H1 (cell line): ENCODE measurements around the gene BAIAP2L2. TPM values are rescaled to one million over a fixed set of nuclear protein-coding genes. Genes with fewer than 3 reads are reported as not detected.

Experiments used
- TEAD4 ChIP-seq: IDR thresholded peaks from 2 replicates; pipeline ENCODE4 v1.6.1; 2012; ENCODE audit warnings: low read depth, low read length, inconsistent platforms, mixed read lengths
- polyA plus RNA-seq, 7 experiments: library from polyadenylated mRNA; depleted of rRNA in 3 of 7; stranded (reverse) in 5 of 7; unstranded in 2 of 7; fragments of >200 nt in 5 of 7; fragments of 200-250 nt in 2 of 7; gene quantifications; 1 replicate in 5 of 7; 2 replicates in 1 of 7; 4 replicates in 1 of 7; pipeline versions ENCODE4 v1.2.1 to v1.2.3, GENCODE V29; 2011 to 2013; ENCODE audit warnings: missing spikeins in 2 of 7, mixed read lengths in 2 of 7
- total RNA-seq: library from RNA; stranded (reverse); fragmentation: NEBNext Ultra II Directional; extraction: Animal tissue kit (Norgen Biotek cat#: 25700); gene quantifications from 2 replicates; pipeline ENCODE4 v1.2.1, GENCODE V29; 2021
- TF ChIP-seq, protein P1 (sequence below): fragments of 300-600 bp; sonication (generic); IDR thresholded peaks from 2 replicates; pipeline ENCODE4 v1.7.1; 2012; ENCODE audit warnings: low read length, moderate library complexity, mild to moderate bottlenecking, inconsistent platforms; ENCODE audit not compliant: insufficient replicate concordance

The BAIAP2L2 gene
- total and polyA plus RNA-seq, 2 of the 8 experiments (the other 6 are each of a cell fraction or from before 2014, with no cell fraction given) = 5.4 to 10.0 TPM

DNA sequence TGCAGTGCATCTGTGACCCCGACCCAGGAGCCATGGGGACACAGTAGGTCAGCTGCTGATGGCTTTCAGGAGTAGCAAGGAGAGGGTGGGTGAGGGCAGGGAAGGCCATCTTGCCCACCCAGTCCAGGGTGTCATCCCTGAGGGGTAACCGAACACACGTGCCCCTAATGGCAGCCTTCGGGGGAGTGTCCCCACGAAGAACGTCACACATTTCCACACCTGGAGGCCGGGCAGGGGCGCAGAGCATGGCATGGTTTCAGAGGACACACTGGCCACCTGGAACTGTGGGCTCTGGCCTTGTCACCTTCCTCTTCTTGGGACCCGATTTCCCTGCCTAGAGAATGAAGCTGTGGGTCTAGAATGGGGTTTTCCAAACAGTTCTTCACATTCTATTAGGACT lies 19.4 kb upstream of the BAIAP2L2 start (continued):
- TF ChIP-seq, protein P1, sequence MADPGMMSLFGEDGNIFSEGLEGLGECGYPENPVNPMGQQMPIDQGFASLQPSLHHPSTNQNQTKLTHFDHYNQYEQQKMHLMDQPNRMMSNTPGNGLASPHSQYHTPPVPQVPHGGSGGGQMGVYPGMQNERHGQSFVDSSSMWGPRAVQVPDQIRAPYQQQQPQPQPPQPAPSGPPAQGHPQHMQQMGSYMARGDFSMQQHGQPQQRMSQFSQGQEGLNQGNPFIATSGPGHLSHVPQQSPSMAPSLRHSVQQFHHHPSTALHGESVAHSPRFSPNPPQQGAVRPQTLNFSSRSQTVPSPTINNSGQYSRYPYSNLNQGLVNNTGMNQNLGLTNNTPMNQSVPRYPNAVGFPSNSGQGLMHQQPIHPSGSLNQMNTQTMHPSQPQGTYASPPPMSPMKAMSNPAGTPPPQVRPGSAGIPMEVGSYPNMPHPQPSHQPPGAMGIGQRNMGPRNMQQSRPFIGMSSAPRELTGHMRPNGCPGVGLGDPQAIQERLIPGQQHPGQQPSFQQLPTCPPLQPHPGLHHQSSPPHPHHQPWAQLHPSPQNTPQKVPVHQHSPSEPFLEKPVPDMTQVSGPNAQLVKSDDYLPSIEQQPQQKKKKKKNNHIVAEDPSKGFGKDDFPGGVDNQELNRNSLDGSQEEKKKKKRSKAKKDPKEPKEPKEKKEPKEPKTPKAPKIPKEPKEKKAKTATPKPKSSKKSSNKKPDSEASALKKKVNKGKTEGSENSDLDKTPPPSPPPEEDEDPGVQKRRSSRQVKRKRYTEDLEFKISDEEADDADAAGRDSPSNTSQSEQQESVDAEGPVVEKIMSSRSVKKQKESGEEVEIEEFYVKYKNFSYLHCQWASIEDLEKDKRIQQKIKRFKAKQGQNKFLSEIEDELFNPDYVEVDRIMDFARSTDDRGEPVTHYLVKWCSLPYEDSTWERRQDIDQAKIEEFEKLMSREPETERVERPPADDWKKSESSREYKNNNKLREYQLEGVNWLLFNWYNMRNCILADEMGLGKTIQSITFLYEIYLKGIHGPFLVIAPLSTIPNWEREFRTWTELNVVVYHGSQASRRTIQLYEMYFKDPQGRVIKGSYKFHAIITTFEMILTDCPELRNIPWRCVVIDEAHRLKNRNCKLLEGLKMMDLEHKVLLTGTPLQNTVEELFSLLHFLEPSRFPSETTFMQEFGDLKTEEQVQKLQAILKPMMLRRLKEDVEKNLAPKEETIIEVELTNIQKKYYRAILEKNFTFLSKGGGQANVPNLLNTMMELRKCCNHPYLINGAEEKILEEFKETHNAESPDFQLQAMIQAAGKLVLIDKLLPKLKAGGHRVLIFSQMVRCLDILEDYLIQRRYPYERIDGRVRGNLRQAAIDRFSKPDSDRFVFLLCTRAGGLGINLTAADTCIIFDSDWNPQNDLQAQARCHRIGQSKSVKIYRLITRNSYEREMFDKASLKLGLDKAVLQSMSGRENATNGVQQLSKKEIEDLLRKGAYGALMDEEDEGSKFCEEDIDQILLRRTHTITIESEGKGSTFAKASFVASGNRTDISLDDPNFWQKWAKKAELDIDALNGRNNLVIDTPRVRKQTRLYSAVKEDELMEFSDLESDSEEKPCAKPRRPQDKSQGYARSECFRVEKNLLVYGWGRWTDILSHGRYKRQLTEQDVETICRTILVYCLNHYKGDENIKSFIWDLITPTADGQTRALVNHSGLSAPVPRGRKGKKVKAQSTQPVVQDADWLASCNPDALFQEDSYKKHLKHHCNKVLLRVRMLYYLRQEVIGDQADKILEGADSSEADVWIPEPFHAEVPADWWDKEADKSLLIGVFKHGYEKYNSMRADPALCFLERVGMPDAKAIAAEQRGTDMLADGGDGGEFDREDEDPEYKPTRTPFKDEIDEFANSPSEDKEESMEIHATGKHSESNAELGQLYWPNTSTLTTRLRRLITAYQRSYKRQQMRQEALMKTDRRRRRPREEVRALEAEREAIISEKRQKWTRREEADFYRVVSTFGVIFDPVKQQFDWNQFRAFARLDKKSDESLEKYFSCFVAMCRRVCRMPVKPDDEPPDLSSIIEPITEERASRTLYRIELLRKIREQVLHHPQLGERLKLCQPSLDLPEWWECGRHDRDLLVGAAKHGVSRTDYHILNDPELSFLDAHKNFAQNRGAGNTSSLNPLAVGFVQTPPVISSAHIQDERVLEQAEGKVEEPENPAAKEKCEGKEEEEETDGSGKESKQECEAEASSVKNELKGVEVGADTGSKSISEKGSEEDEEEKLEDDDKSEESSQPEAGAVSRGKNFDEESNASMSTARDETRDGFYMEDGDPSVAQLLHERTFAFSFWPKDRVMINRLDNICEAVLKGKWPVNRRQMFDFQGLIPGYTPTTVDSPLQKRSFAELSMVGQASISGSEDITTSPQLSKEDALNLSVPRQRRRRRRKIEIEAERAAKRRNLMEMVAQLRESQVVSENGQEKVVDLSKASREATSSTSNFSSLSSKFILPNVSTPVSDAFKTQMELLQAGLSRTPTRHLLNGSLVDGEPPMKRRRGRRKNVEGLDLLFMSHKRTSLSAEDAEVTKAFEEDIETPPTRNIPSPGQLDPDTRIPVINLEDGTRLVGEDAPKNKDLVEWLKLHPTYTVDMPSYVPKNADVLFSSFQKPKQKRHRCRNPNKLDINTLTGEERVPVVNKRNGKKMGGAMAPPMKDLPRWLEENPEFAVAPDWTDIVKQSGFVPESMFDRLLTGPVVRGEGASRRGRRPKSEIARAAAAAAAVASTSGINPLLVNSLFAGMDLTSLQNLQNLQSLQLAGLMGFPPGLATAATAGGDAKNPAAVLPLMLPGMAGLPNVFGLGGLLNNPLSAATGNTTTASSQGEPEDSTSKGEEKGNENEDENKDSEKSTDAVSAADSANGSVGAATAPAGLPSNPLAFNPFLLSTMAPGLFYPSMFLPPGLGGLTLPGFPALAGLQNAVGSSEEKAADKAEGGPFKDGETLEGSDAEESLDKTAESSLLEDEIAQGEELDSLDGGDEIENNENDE = no peak
- TF ChIP-seq TEAD4 = no peak
